ENCODE results near the gene RNF31. TPM values are rescaled to one million over a fixed set of nuclear protein-coding genes. Genes with fewer than 3 reads are reported as not detected.

Gene RNF31
- total and polyA plus RNA-seq, 2 of the 13 experiments (the other 11 are each of a cell fraction or from before 2014, with no cell fraction given): 48.2 to 86.8 TPM

DNA sequence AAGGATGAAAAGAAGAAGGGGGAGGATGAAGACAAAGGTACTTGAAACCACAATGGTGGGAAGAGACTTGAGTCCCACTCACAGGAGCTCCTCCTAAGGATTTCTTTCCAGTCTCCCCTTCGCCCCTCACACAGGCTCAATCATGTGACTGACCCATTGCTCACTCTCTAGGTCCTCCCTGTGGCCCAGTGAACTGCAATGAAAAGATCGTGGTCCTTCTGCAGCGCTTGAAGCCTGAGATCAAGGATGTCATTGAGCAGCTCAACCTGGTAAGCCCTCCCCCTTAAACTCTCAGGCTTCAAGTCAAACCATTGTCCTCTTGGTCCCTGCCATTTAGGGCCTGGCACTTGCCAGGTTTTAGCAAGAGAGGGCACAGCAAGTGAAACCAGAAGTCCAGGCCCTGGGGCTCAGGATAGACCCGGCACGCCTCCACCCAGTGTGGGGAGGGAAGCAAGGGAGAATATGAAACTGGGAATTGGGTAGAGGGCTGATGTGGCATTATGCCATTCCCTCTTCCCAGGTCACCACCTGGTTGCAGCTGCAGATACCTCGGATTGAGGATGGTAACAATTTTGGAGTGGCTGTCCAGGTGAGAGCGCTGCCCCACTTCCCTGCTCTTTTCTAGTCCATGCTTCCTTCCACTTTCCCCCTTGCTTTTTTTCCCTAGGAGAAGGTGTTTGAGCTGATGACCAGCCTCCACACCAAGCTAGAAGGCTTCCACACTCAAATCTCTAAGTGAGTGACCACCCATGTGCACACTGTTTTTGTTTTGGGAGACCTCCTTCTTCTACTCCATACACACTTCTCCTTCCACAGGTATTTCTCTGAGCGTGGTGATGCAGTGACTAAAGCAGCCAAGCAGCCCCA lies 9.5 kb upstream of the RNF31 start (continued):
- TF ChIP-seq, protein P1, sequence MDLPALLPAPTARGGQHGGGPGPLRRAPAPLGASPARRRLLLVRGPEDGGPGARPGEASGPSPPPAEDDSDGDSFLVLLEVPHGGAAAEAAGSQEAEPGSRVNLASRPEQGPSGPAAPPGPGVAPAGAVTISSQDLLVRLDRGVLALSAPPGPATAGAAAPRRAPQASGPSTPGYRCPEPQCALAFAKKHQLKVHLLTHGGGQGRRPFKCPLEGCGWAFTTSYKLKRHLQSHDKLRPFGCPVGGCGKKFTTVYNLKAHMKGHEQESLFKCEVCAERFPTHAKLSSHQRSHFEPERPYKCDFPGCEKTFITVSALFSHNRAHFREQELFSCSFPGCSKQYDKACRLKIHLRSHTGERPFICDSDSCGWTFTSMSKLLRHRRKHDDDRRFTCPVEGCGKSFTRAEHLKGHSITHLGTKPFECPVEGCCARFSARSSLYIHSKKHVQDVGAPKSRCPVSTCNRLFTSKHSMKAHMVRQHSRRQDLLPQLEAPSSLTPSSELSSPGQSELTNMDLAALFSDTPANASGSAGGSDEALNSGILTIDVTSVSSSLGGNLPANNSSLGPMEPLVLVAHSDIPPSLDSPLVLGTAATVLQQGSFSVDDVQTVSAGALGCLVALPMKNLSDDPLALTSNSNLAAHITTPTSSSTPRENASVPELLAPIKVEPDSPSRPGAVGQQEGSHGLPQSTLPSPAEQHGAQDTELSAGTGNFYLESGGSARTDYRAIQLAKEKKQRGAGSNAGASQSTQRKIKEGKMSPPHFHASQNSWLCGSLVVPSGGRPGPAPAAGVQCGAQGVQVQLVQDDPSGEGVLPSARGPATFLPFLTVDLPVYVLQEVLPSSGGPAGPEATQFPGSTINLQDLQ (CRISPR knock-in tag; IDR thresholded peaks at IDR 0.05): no peak
- no peak for TF ChIP-seq TRIM24 (CRISPR knock-in tag; IDR thresholded peaks at IDR 0.05)
- TF ChIP-seq, protein P2, sequence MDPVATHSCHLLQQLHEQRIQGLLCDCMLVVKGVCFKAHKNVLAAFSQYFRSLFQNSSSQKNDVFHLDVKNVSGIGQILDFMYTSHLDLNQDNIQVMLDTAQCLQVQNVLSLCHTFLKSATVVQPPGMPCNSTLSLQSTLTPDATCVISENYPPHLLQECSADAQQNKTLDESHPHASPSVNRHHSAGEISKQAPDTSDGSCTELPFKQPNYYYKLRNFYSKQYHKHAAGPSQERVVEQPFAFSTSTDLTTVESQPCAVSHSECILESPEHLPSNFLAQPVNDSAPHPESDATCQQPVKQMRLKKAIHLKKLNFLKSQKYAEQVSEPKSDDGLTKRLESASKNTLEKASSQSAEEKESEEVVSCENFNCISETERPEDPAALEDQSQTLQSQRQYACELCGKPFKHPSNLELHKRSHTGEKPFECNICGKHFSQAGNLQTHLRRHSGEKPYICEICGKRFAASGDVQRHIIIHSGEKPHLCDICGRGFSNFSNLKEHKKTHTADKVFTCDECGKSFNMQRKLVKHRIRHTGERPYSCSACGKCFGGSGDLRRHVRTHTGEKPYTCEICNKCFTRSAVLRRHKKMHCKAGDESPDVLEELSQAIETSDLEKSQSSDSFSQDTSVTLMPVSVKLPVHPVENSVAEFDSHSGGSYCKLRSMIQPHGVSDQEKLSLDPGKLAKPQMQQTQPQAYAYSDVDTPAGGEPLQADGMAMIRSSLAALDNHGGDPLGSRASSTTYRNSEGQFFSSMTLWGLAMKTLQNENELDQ (CRISPR knock-in tag; IDR thresholded peaks at IDR 0.05; ENCODE audit: borderline replicate concordance): peak; percentile 67; the same call in 1 of the 2 replicates
- no peak for TF ChIP-seq KDM4B (CRISPR knock-in tag; IDR thresholded peaks at IDR 0.05)
- no peak for TF ChIP-seq SRSF1 (optimal IDR thresholded peaks at IDR 0.05; ENCODE audit: low read depth, low read length)
- TF ChIP-seq, protein P3, sequence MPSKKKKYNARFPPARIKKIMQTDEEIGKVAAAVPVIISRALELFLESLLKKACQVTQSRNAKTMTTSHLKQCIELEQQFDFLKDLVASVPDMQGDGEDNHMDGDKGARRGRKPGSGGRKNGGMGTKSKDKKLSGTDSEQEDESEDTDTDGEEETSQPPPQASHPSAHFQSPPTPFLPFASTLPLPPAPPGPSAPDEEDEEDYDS (CRISPR knock-in tag; IDR thresholded peaks at IDR 0.05): no peak
- TF ChIP-seq ATF7-NPFF (CRISPR knock-in tag; IDR thresholded peaks at IDR 0.05; ENCODE audit: low read depth): no peak
- TF ChIP-seq CBX1 (IDR thresholded peaks at IDR 0.05; ENCODE audit: low read depth): no peak
- TF ChIP-seq ZNF629 (CRISPR knock-in tag; conservative IDR thresholded peaks at IDR 0.05): no peak
- TF ChIP-seq KLF12 (CRISPR knock-in tag; IDR thresholded peaks at IDR 0.05; ENCODE audit: borderline replicate concordance): no peak
- TF ChIP-seq ZSCAN21 (CRISPR knock-in tag; IDR thresholded peaks at IDR 0.05; ENCODE audit: borderline replicate concordance): no peak
- no peak for TF ChIP-seq MIER2 (CRISPR knock-in tag; IDR thresholded peaks at IDR 0.05)
- TF ChIP-seq NRL (CRISPR knock-in tag; IDR thresholded peaks at IDR 0.05; ENCODE audit: borderline replicate concordance): no peak
- TF ChIP-seq JDP2 (CRISPR knock-in tag; IDR thresholded peaks at IDR 0.05; ENCODE audit: borderline replicate concordance): no peak
- peak; percentile 30; the same call in 1 of the 2 replicates for TF ChIP-seq MEF2D (CRISPR knock-in tag; IDR thresholded peaks at IDR 0.05)
- TF ChIP-seq, protein P4, sequence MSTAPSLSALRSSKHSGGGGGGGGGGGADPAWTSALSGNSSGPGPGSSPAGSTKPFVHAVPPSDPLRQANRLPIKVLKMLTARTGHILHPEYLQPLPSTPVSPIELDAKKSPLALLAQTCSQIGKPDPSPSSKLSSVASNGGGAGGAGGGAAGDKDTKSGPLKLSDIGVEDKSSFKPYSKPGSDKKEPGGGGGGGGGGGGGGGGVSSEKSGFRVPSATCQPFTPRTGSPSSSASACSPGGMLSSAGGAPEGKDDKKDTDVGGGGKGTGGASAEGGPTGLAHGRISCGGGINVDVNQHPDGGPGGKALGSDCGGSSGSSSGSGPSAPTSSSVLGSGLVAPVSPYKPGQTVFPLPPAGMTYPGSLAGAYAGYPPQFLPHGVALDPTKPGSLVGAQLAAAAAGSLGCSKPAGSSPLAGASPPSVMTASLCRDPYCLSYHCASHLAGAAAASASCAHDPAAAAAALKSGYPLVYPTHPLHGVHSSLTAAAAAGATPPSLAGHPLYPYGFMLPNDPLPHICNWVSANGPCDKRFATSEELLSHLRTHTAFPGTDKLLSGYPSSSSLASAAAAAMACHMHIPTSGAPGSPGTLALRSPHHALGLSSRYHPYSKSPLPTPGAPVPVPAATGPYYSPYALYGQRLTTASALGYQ (CRISPR knock-in tag; IDR thresholded peaks at IDR 0.05): no peak
- TF ChIP-seq HNRNPH1 (optimal IDR thresholded peaks at IDR 0.05; ENCODE audit: low read depth, low read length): peak; percentile 32
- TF ChIP-seq, protein P5, sequence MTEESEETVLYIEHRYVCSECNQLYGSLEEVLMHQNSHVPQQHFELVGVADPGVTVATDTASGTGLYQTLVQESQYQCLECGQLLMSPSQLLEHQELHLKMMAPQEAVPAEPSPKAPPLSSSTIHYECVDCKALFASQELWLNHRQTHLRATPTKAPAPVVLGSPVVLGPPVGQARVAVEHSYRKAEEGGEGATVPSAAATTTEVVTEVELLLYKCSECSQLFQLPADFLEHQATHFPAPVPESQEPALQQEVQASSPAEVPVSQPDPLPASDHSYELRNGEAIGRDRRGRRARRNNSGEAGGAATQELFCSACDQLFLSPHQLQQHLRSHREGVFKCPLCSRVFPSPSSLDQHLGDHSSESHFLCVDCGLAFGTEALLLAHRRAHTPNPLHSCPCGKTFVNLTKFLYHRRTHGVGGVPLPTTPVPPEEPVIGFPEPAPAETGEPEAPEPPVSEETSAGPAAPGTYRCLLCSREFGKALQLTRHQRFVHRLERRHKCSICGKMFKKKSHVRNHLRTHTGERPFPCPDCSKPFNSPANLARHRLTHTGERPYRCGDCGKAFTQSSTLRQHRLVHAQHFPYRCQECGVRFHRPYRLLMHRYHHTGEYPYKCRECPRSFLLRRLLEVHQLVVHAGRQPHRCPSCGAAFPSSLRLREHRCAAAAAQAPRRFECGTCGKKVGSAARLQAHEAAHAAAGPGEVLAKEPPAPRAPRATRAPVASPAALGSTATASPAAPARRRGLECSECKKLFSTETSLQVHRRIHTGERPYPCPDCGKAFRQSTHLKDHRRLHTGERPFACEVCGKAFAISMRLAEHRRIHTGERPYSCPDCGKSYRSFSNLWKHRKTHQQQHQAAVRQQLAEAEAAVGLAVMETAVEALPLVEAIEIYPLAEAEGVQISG (CRISPR knock-in tag; IDR thresholded peaks at IDR 0.05): no peak; the same call in 1 of the 2 replicates
- no peak for TF ChIP-seq BRD4 (CRISPR knock-in tag; IDR thresholded peaks at IDR 0.05)

Measured in HepG2 (cell line).